Prostate gland (tissue), 2 donors: ENCODE data around the gene GRAMD1C.

Experiments used
- CTCF ChIP-seq, 4 experiments: fragments of 200-600 bp in 2 of 4; fragments of 450-650 bp in 2 of 4; sonication (generic) in 2 of 4; IDR thresholded peaks; 1 replicate in 3 of 4; 2 replicates in 1 of 4; pipeline ENCODE4 v1.5.1; 2016 to 2019; ENCODE audit warnings: antibody characterized with exemption in 4 of 4, mild to moderate bottlenecking in 2 of 4, moderate library complexity in 2 of 4
- POLR2A ChIP-seq: fragments of 450-650 bp; IDR thresholded peaks from one replicate; pipeline ENCODE4 v1.6.1; 2016; ENCODE audit warnings: antibody characterized with exemption, mild to moderate bottlenecking
- POLR2AphosphoS5 ChIP-seq: sonication (generic); formaldehyde crosslinking; IDR thresholded peaks from one replicate; pipeline ENCODE4 v1.6.1; 2017; ENCODE audit warnings: antibody characterized with exemption

DNA sequence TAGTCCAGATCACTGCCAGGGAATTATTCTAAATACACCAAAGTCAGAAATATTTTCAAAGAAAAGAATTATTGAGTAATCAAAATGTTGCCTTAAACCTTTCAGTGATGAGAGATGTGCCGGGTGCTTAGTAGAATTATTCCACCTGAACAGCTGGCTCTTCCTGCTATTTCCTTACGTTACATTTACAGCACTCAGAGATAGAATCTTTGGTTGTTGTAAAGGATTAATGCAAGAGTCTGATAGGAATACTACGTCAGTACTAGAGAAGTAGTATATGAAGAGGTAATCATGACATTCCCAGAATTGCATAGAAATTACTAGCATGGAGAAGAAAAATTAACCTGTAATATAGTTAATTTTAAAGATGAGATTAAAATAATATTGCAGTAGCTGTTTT, 58.3 kb downstream of the GRAMD1C start:
- no peak for TF ChIP-seq POLR2AphosphoS5
- TF ChIP-seq CTCF (IDR thresholded peaks at IDR 0.05), result no peak
- no peak for TF ChIP-seq POLR2A
